Fibroblast of villous mesenchyme (primary cell): Measurements from ENCODE around the gene FBLN2. TPM values are rescaled to one million over a fixed set of nuclear protein-coding genes. Genes with fewer than 3 reads are reported as not detected.
"Not testable (repeated sequence)": the region's sequence is repeated elsewhere in the genome, so short reads cannot be mapped to it uniquely, and the experiment has no call there.

Experiments
- DNase-seq: peaks from one replicate; pipeline ENCODE4 v3.0.0-alpha.2; 2010; ENCODE audit warnings: low read depth
- H3K4me3 ChIP-seq: 2 replicates; pipeline ENCODE4 v1.5.1; 2011; ENCODE audit warnings: low read depth, mild to moderate bottlenecking, low read length
- CTCF ChIP-seq: IDR thresholded peaks from 2 replicates; pipeline ENCODE4 v1.5.1; 2012; ENCODE audit warnings: low read depth, mild to moderate bottlenecking, low read length; ENCODE audit not compliant: insufficient read depth
- total RNA-seq: library from RNA; depleted of rRNA; stranded (reverse); fragments of >200 nt; gene quantifications from 2 replicates; pipeline ENCODE4 v1.2.3, GENCODE V29; 2012

FBLN2 gene
- total RNA-seq, 1 donor: 30.2 TPM

- TF ChIP-seq CTCF: no peak
- no peak for DNase-seq
- H3K4me3 ChIP-seq: no peak overlapping the region
These were observed 12.5 kb downstream of the FBLN2 start for GRCh38 chr3:13561376-13561775.

GRCh38 chr3:13561967-13562366, 13.0 kb downstream of the FBLN2 start:
- no peak for TF ChIP-seq CTCF
- H3K4me3 ChIP-seq: no peak overlapping the region
- DNase-seq: no peak

GRCh38 chr3:13562421-13562820, 13.5 kb downstream of the FBLN2 start:
- not testable (repeated sequence) for H3K4me3 ChIP-seq, DNase-seq

- no peak overlapping the region for H3K4me3 ChIP-seq
- TF ChIP-seq CTCF: no peak
- no peak for DNase-seq
These were observed 14.4 kb downstream of the FBLN2 start for GRCh38 chr3:13563321-13563720.

- no peak for DNase-seq
- TF ChIP-seq CTCF: no peak
- no peak overlapping the region for H3K4me3 ChIP-seq
These were observed 15.0 kb downstream of the FBLN2 start for GRCh38 chr3:13563911-13564310.

- DNase-seq: no peak
- no peak overlapping the region for H3K4me3 ChIP-seq
- TF ChIP-seq CTCF: no peak
These were observed 16.0 kb downstream of the FBLN2 start for GRCh38 chr3:13564751-13565560.

- no peak overlapping the region for H3K4me3 ChIP-seq
- no peak for DNase-seq
- no peak for TF ChIP-seq CTCF
These were observed 16.9 kb downstream of the FBLN2 start for GRCh38 chr3:13565581-13566452.
